Naive thymus-derived CD8-positive, alpha-beta T cell (primary cell): ENCODE results near the gene LCA5L. TPM values are rescaled to one million over a fixed set of nuclear protein-coding genes. Genes with fewer than 3 reads are reported as not detected.

Experiments used
- ATAC-seq, 2 donors: fragments of 150-1000 bp; cut with Tn5 transposase in 1 of 2; sonication (Bioruptor Pico), chemical (Tn5 transposase) in 1 of 2; 1 replicate in 1 of 2; 2 replicates in 1 of 2; pipeline ENCODE4 v1.10.0; 2021; ENCODE audit warnings: mild to moderate bottlenecking in 2 of 2, moderate library complexity in 2 of 2
- POLR2A ChIA-PET: fragments of 350-600 bp; sonication (Branson Sonifier 250); formaldehyde crosslinking; loops from one replicate; lab custom pipeline; 2021; ENCODE audit warnings: antibody characterized with exemption; lab: Charles Lee
- DNase-seq, 10 donors: peaks; one replicate each; pipeline versions ENCODE4 v3.0.0 to v3.0.0-alpha.2; 2020 to 2022
- H3K27ac Mint-ChIP-seq, 10 donors: one replicate each; pipeline ENCODE4 v1.8.0; 2020 to 2022; ENCODE audit warnings: mild to moderate bottlenecking in 10 of 10, mixed read lengths in 10 of 10, moderate library complexity in 4 of 10, inconsistent platforms in 1 of 10
- H3K27me3 Mint-ChIP-seq, 5 donors: one replicate each; pipeline ENCODE4 v1.8.0; 2021 to 2022; ENCODE audit warnings: mixed read lengths in 5 of 5
- H3K36me3 Mint-ChIP-seq, 3 donors: one replicate each; pipeline ENCODE4 v1.8.0; 2020 to 2022; ENCODE audit warnings: mixed read lengths in 3 of 3, mild to moderate bottlenecking in 2 of 3, inconsistent platforms in 1 of 3
- H3K4me1 Mint-ChIP-seq, 4 donors: one replicate each; pipeline ENCODE4 v1.8.0; 2021 to 2022; ENCODE audit warnings: mixed read lengths in 4 of 4
- H3K4me3 Mint-ChIP-seq, 10 donors: one replicate each; pipeline ENCODE4 v1.8.0; 2020 to 2022; ENCODE audit warnings: mild to moderate bottlenecking in 10 of 10, mixed read lengths in 10 of 10, moderate library complexity in 6 of 10, inconsistent platforms in 1 of 10
- H3K9me3 Mint-ChIP-seq, 9 donors: one replicate each; pipeline ENCODE4 v1.8.0; 2020 to 2022; ENCODE audit warnings: mixed read lengths in 9 of 9, mild to moderate bottlenecking in 3 of 9, inconsistent platforms in 1 of 9, moderate library complexity in 1 of 9
- polyA plus RNA-seq, 3 donors: library from polyadenylated mRNA; unstranded; fragments of 300-500 nt; fragmentation: Illumina TruSeq; gene quantifications; one replicate each; pipeline ENCODE4 v1.2.3, GENCODE V29; 2021
- total RNA-seq, 8 experiments: library from RNA in 2 of 8; stranded (reverse) in 2 of 8; gene quantifications; one replicate each; pipeline ENCODE4 v1.2.3 and lab custom pipeline; 2021 to 2026

Gene LCA5L
- total RNA-seq (under 1 TPM; 0.23 to 0.77 TPM), polyA plus RNA-seq (under 1 TPM in 1 of 3 donors, not detected in 2; 0.95 TPM), total RNA-seq (lab: John Stamatoyannopoulos, UW) (0 to 0.86 (median 0.41) reads per million in 6 experiments)

DNA sequence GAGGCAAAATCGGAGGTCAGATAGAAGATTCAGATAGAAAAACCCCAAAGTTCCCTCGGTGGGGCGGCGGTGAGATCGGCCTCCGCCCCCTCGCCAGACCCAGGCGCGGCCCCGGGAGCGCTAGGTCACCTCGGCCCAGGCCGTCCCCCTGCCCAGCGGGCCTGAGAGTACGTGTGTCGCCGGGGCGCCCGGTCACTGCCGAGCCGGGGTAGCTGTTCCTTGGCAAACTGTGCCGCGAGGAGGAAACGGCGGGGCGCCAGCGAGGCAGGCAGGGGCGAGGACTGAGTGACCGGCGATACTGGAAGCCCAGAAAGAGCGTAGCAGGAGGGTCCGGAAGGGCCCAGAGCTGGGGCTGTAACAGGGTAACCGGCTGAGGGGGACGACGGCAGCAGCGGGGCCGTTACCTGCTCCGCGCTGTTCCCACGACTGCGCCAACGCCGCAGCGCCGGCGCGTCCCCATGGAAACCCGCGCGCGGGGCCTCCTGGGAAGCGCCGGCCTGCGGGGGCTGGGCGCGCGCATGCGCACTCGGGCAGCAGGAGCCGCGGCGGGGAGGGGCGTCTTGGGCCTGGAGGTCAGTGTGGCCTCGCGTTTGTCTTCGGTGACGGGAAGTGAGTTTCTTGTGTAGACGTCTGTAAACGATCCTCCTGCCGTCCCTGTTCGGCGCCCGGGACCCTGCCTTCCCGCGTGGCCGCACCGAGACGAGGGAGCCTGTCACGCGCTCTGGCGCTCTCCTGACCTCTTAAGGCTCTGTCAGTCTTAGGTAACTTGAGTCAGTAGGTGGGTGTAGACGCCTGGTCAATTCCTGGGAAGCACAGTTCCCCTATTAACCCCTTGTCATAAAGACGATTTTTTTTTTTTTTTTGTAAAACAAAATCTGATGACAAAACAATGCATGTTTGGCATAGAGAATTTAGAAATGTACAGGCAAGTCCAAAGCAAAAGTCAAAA lies at the start of gene LCA5L:
Gene LCA5L, minus strand, starts transcription at position 458 of the 949 bp plus-strand sequence. CDS start 17,285 bp downstream, outside the sequence.
- peaks cover 11 to 21% (median 16%) of the 10 kb centered on the region in 4 donors for H3K4me1 Mint-ChIP-seq
- ATAC-seq (peak; percentile 91 to 92), DNase-seq (peak; percentile 84 to 96 (median 90))
- peaks cover 6 to 19% (median 17%) of the 10 kb centered on the region in 5 donors for H3K27me3 Mint-ChIP-seq
- peaks cover 0 to 2% (median 0%) of the 10 kb centered on the region in 3 donors for H3K36me3 Mint-ChIP-seq
- H3K9me3 Mint-ChIP-seq: no peaks in the 10 kb centered on the region
- POLR2A ChIA-PET: no interaction called here
- H3K27ac Mint-ChIP-seq: peak within 1 kb of the TSS; percentile 94 to 99 (median 96)
- peak within 1 kb of the TSS; percentile 89 to 98 (median 97) for H3K4me3 Mint-ChIP-seq

DNA sequence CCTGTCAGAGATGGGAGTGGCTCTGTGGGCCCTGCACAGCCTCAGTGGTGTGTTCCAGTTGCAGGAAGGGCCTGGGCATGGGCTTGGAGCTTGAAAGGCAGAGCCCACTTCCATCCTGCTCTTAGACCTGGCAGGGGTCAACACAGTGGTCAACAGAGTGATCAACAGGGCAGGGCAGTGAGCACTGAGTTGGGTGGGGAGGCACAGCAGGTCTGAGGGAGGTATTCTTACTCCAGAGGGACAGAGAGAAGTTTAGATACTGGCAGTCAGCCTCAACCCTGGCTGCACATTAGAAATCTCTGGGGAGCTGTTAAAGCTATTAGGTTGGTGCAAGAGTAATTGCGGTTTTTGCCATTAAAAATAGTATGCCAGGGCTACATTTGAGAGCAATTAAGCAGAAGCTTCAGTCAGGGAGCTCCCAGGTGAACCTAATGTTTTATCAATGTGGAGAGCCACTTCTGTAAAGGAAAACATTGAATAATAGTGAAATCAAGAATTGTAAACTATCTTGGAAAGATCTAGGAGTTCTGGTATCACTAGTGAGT lies 43.9 kb upstream of the LCA5L start:
- POLR2A ChIA-PET: no interaction called here
- ATAC-seq: no peak

DNA sequence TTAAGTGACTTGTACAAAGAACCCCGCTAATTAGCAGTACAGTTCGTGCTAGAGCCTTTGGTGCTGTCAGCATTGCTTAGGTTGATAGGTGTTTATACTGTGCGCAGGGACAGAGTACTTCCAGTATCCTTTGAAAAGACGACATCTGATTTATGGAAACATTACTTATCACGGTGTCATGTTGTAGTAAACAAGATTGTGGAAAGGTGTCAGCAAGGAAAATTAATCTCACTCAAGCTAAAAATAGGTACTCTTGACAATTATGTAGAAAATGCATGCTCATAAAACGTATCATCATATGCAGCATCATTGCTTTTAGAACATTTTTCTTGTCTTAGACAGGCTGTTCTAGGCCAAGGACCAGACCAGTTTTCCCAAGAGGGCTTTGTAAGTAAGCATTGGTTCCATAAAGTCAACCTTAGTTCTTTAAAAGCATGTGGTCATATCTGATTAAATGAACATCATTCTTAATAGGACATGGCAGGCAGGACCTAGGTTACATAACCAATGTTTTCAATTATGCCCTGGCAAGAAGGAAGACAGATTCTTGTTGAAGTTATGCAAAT lies 39.2 kb upstream of the LCA5L start:
- POLR2A ChIA-PET: no interaction called here
- no peak overlapping the region for H3K27ac Mint-ChIP-seq

More for the DNA sequence above, 43.9 kb upstream of the LCA5L start:
- peaks cover 0 to 3% (median 0%) of the 10 kb centered on the region in 5 donors for H3K27me3 Mint-ChIP-seq
- H3K4me1 Mint-ChIP-seq: no peaks in the 10 kb centered on the region
- peaks cover 3 to 19% (median 12%) of the 10 kb centered on the region in 9 donors for H3K9me3 Mint-ChIP-seq
- H3K4me3 Mint-ChIP-seq: no peak overlapping the region
- H3K36me3 Mint-ChIP-seq: peaks cover 3 to 27% (median 4%) of the 10 kb centered on the region in 3 donors
- H3K27ac Mint-ChIP-seq: no peak overlapping the region
- no peak for DNase-seq

DNA sequence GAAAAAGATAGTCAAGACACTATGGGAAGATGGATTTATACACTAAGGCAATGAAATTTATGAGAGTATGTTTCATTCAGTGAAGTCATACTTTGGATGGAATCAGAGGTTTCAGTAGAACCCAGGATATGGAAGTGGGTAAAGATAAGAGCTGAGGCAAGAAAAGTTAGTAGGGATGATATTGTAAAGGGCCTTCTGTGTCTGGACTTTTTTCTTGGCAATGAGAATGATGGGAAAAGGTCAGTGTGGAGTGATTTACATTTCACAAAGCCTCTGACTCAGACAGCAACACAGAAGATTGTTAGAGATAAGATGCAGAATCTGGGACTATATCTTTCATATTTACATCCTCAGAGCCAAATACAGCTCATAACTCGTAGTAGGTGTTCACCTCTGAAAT lies 38.3 kb upstream of the LCA5L start:
- DNase-seq: no peak
- H3K27me3 Mint-ChIP-seq: no peaks in the 10 kb centered on the region
- no peak overlapping the region for H3K27ac Mint-ChIP-seq
- POLR2A ChIA-PET: no interaction called here
- ATAC-seq: no peak
- no peaks in the 10 kb centered on the region for H3K9me3 Mint-ChIP-seq
- no peaks in the 10 kb centered on the region for H3K4me1 Mint-ChIP-seq
- H3K4me3 Mint-ChIP-seq: no peak overlapping the region
- H3K36me3 Mint-ChIP-seq: peaks cover 0 to 2% (median 0%) of the 10 kb centered on the region in 3 donors

More for the DNA sequence above, 39.2 kb upstream of the LCA5L start:
- ATAC-seq (no peak), DNase-seq (no peak)
- peaks cover 0 to 2% (median 0%) of the 10 kb centered on the region in 3 donors for H3K36me3 Mint-ChIP-seq
- H3K4me3 Mint-ChIP-seq: no peak overlapping the region
- no peaks in the 10 kb centered on the region for H3K9me3 Mint-ChIP-seq
- no peaks in the 10 kb centered on the region for H3K27me3 Mint-ChIP-seq
- H3K4me1 Mint-ChIP-seq: no peaks in the 10 kb centered on the region

DNA sequence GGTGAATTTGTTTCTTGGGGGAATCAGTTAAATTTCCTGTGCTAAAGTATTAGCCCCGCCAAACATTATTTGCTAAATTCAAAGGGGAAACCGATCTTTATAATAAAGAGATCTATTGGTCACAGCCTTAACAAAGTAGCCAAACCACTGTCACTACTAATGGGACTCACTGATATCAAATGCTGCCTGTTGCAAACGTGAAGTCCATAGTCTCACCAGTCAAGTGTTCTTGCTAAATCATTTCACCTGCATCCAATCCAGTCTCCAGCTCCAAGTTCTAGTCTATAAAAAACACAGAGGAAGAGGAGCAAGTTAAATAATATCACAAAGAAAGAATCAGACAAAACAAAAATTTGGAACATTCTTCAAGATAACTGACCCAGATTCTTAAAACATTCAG lies 36.3 kb upstream of the LCA5L start:
- POLR2A ChIA-PET: no interaction called here
- Mint-ChIP-seq H3K36me3 (peaks cover 0 to 4% (median 2%) of the 10 kb centered on the region in 3 donors), H3K9me3 (no peaks in the 10 kb centered on the region), H3K4me3 (no peak overlapping the region), H3K4me1 (no peaks in the 10 kb centered on the region), H3K27ac (no peak overlapping the region), H3K27me3 (no peaks in the 10 kb centered on the region)
- ATAC-seq (no peak), DNase-seq (no peak)

DNA sequence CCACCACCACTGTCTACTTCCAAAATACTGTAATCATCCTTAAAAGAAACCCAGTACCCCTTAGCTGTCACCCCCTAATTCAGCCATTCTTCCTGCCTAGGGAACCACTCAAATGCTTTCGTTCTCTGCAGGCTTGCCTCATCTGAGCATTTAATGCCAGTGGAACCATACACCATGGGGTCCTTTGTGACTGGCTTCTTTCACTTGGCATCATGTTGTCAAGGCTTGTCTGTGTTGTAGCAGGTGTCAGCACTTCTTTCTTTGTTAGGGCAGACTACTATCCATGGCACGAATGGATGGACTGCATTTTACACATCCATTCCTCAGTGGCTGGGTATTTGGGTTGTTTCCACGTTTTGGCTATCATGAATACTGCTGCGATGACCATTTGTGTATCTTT lies 34.7 kb upstream of the LCA5L start:
- ATAC-seq (no peak), DNase-seq (no peak)
- peaks cover 5 to 14% (median 13%) of the 10 kb centered on the region in 3 donors for H3K36me3 Mint-ChIP-seq
- no peak overlapping the region for H3K27ac Mint-ChIP-seq
- no peaks in the 10 kb centered on the region for H3K27me3 Mint-ChIP-seq
- H3K4me1 Mint-ChIP-seq: no peaks in the 10 kb centered on the region
- no peaks in the 10 kb centered on the region for H3K9me3 Mint-ChIP-seq
- POLR2A ChIA-PET: no interaction called here
- no peak overlapping the region for H3K4me3 Mint-ChIP-seq

DNA sequence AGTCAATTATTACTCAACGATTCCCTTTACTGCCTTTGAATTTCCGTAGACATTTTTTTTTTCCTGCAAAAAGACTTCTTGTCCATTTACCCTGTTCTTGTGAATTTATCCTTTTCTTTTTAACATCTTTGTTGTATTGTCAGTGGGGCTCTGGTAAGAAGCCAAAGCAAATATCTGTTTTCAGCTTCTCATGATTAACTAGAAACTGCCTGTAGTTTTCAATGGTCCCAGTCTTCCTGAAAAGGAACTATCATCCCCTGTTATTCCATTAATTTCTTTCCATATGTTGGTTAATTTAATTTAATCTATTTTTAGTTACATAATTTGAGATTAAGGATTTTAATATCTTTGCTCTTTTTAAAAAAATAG lies 34.2 kb upstream of the LCA5L start:
- no peaks in the 10 kb centered on the region for H3K4me1 Mint-ChIP-seq
- peaks cover 5 to 14% (median 13%) of the 10 kb centered on the region in 3 donors for H3K36me3 Mint-ChIP-seq
- H3K4me3 Mint-ChIP-seq: no peak overlapping the region
- ATAC-seq: no peak
- no peaks in the 10 kb centered on the region for H3K27me3 Mint-ChIP-seq
- no peak for DNase-seq
- H3K27ac Mint-ChIP-seq: no peak overlapping the region
- POLR2A ChIA-PET: no interaction called here
- H3K9me3 Mint-ChIP-seq: no peaks in the 10 kb centered on the region

DNA sequence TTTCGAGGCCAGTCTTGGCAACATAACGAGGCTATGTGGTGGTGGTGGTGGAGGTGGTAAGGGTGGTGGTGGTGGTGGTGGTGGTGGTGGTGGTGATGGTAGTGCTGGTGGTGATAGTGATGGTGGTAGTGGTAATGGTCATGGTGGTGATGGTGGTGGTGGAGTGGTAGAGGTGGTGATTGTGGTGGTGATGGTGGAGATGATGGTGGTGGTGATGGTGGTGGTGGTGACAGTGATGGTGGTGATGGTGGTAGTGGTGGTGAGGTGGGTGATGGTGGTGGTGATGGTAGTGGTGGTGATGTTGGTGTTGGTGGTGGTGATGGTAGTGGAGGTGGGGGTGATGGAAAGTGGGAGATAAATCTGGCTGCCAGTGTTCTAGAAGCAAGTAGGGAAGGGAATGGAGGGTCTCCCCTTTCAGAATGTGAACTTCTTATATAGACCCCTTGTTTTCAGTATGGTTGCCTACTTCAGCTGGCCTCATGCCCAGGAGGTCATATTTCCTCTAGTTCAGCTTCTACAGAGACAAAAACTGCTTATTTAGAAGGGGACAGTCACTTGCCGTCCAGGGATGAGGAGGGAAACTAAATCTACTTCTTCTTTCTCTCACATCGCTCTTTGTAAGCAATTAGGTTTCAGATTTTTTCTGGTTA lies 33.7 kb upstream of the LCA5L start:
- Mint-ChIP-seq H3K27me3 (no peaks in the 10 kb centered on the region), H3K36me3 (peaks cover 5 to 14% (median 13%) of the 10 kb centered on the region in 3 donors), H3K4me1 (no peaks in the 10 kb centered on the region), H3K9me3 (no peaks in the 10 kb centered on the region), H3K27ac (no peak overlapping the region), H3K4me3 (no peak overlapping the region)
- no peak for DNase-seq
- POLR2A ChIA-PET: no interaction called here
- no peak for ATAC-seq

DNA sequence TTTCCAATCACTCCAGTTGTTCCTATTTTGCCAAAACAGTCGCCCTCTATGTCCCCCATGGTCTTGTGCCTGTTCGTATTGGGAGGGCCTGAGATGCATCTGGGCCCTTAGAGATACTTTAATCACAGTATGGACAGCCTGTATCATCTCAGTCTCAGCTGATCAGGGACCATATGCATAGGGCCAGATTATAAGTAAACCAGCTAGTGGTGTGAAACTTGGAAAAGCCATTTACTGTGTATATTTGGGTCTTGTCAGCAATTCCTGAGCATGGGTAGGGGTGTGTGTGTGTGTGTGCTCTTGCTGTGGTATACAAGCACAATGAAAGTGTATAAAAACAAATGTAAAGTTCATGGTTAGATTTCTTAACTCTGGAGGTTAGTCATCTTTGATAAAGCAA lies 29.0 kb upstream of the LCA5L start:
- DNase-seq (no peak), ATAC-seq (no peak)
- Mint-ChIP-seq H3K27me3 (no peaks in the 10 kb centered on the region), H3K4me1 (no peaks in the 10 kb centered on the region), H3K27ac (no peak overlapping the region), H3K9me3 (no peaks in the 10 kb centered on the region), H3K36me3 (peaks cover 5 to 18% (median 13%) of the 10 kb centered on the region in 3 donors), H3K4me3 (no peak overlapping the region)
- POLR2A ChIA-PET: no interaction called here

DNA sequence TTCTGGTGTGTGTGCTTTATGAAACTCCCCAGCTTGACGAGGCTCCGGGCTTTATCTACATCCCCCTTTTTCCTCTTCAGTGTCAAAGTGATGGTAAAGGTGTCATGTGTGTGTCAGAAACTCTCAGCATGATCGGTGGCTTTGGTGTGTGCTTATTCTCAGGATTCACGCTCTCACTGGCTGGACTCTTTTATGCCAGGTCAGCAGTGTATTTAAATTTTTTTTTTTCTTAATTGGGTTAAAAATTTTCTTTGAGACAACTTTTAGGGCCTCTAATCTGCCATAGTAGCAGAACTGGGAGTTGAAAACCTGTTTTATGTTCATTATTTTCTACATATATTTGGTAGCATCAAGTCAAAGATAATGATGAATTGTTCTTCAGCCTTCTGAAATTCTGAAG lies 27.2 kb upstream of the LCA5L start:
- H3K27ac Mint-ChIP-seq: no peak overlapping the region
- ATAC-seq: no peak
- H3K9me3 Mint-ChIP-seq: no peaks in the 10 kb centered on the region
- POLR2A ChIA-PET: no interaction called here
- DNase-seq: no peak
- H3K27me3 Mint-ChIP-seq: no peaks in the 10 kb centered on the region
- peaks cover 8 to 26% (median 11%) of the 10 kb centered on the region in 3 donors for H3K36me3 Mint-ChIP-seq
- H3K4me1 Mint-ChIP-seq: no peaks in the 10 kb centered on the region
- no peak overlapping the region for H3K4me3 Mint-ChIP-seq

DNA sequence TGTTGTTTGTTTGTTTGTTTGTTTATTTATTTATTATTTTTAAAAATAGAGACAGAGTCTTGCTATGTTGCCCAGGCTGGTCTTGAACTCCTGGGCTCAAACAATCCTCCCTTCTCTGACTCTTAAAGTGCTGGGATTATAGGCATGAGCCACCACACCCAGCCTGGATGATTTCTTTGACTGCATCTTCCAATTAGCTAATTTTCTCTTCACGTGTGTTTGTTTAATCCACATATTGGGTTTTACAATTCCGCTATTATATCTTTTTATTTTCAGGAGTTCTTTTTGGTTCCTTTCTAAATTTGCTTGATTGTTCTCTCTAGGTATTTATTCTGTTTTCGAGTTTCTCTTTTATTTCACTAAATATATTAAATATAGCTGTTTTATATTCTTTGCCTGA lies 26.0 kb upstream of the LCA5L start:
- ATAC-seq: no peak
- H3K36me3 Mint-ChIP-seq: peaks cover 8 to 25% (median 11%) of the 10 kb centered on the region in 3 donors
- H3K27ac Mint-ChIP-seq: no peak overlapping the region

DNA sequence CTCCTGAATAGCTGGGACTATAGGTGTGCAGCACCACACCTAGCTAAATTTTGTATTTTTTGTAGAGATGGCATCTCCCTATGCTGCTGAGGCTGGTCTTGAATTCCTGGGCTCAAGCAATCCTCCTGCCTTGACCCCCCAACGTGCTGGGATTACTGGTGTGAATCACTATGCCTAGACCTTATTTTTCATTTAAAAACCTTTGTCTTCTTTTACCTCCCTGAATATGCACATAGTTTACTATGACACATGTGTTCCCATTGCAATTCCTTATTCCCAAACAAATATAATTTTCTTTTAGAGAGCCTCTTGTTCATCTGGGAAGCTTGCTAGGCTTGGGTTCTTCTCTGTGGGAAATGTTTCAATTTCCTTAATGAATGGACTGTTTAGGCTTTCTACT lies 23.0 kb upstream of the LCA5L start:
- DNase-seq (no peak), ATAC-seq (no peak)
- Mint-ChIP-seq H3K36me3 (peaks cover 3 to 31% (median 18%) of the 10 kb centered on the region in 3 donors), H3K4me3 (no peak overlapping the region), H3K4me1 (no peaks in the 10 kb centered on the region), H3K27me3 (no peaks in the 10 kb centered on the region), H3K9me3 (no peaks in the 10 kb centered on the region), H3K27ac (no peak overlapping the region)
- POLR2A ChIA-PET: interaction anchor here (0.5 to 0.7 kb wide), 2 partner anchors 13 to 265 kb away, joined by 3 to 5 read pairs; no protein-coding TSS in a partner anchor

More for the DNA sequence above, 26.0 kb upstream of the LCA5L start:
- POLR2A ChIA-PET: no interaction called here
- Mint-ChIP-seq H3K9me3 (no peaks in the 10 kb centered on the region), H3K4me1 (no peaks in the 10 kb centered on the region), H3K4me3 (no peak overlapping the region), H3K27me3 (no peaks in the 10 kb centered on the region)
- DNase-seq: no peak
